GM12874 (cell line): ENCODE results near the gene FAM181B.

Experiments
- CTCF ChIP-seq: IDR thresholded peaks from 2 replicates; pipeline ENCODE4 v1.5.1; 2011; ENCODE audit warnings: low read depth, mild to moderate bottlenecking, control low read depth, low read length, moderate library complexity; ENCODE audit not compliant: insufficient read depth

FAM181B gene

DNA sequence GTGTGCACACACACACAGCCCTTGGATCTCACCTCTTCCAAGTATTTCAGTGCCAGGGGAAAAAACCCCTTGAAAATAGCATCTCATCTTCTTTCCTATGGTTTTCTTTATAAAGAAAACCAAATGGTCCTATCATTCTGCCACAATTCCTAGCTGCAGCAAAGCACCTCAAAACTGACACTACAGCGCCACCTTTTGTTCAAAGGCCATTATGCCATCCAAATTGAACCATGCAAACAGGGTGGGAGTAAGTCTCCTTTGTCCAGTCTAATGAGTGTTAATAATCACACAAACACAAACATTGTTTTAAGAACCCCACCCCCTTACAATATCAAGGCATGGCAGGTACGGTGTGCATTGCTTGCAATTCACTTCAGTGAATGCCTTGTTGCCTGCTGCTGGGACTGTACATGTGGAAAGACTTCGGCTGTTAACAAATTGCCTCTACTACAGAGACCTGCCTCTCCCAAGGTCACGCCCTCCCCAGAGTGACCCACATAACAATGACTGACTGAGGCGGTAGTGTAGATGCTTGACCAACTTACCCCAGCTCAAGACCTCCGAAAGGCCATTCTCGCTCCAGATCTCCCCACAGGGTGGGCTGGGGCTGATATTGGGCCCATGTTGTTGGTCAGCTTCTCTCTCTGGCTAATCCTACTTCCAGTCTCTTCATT is 31.7 kb downstream of the FAM181B start:
- TF ChIP-seq CTCF, result peak; percentile 66

GRCh38 chr11:82698576-82699352 is 34.9 kb downstream of the FAM181B start:
- TF ChIP-seq CTCF, result no peak

GRCh38 chr11:82692981-82693380 is 40.7 kb downstream of the FAM181B start:
- TF ChIP-seq CTCF, result no peak

- TF ChIP-seq CTCF, result no peak
Measured at GRCh38 chr11:82686211-82686610, 47.5 kb downstream of the FAM181B start.

GRCh38 chr11:82683029-82683428 is 50.6 kb downstream of the FAM181B start:
- TF ChIP-seq CTCF, result no peak

GRCh38 chr11:82682003-82682751 is 51.5 kb downstream of the FAM181B start:
- peak; percentile 43; the same call in 1 of the 2 replicates for TF ChIP-seq CTCF

DNA sequence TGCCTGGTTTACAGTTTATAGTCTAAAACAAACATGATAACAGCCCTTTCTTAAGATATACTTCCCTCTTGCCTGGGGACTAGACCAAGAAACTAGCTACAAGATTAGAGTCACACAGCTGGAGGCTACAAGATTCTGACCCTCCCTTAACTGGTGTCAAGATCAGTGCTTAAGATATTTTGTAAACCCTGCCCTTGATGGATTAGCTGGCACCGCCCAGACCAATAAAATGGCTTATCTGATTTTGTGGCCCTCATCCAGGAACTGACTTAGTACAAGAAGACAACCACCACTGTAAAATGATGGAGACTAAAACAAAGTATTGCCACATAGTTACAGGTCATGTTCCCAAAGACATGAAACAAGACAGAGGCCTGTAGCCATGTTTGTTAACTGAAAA is 53.4 kb downstream of the FAM181B start:
- TF ChIP-seq CTCF, result no peak
